Measurements from ENCODE around the gene DDAH1.

Gene DDAH1

DNA sequence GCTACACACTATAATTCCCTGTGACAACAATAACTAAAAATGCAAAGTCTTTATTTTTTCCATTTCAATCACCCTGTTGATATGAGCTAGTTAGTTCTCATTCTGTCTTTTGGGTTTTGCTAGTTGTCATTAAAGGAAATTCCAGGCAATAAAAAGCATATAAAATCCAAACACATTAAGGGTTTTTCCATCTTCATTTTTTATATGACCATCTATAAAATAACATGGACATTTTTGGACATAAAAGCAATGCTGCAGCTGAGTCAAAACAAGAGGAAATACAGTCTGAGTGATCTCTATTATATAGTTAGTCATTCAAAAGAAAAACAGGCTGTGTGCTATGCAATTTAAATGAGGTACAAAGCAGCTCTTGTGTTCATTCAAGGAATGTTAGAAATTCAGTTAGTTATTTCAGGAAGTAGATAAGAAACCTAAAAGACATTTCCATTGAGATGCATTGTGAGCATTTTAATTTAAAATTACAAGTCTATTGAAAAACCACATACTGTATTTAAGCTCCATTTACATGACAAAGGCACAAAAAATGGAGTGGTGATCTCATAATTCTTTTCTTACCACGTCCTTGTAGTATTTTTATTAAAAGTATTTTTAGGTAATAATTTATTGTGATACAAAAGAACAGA is 121.2 kb downstream of the DDAH1 start:
- in situ Hi-C loops (cut with HindIII; ENCODE audit: low sequenced_read_pairs) = no loop called here
- no peak overlapping the region for H3K4me3 ChIP-seq (ENCODE audit: low read depth, low read length)
- TF ChIP-seq, protein P1, sequence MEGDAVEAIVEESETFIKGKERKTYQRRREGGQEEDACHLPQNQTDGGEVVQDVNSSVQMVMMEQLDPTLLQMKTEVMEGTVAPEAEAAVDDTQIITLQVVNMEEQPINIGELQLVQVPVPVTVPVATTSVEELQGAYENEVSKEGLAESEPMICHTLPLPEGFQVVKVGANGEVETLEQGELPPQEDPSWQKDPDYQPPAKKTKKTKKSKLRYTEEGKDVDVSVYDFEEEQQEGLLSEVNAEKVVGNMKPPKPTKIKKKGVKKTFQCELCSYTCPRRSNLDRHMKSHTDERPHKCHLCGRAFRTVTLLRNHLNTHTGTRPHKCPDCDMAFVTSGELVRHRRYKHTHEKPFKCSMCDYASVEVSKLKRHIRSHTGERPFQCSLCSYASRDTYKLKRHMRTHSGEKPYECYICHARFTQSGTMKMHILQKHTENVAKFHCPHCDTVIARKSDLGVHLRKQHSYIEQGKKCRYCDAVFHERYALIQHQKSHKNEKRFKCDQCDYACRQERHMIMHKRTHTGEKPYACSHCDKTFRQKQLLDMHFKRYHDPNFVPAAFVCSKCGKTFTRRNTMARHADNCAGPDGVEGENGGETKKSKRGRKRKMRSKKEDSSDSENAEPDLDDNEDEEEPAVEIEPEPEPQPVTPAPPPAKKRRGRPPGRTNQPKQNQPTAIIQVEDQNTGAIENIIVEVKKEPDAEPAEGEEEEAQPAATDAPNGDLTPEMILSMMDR (IDR thresholded peaks at IDR 0.05; ENCODE audit: low read depth, low read length, missing control alignments) = no peak
- DNase-seq (ENCODE audit: low read depth) = no peak

DNA sequence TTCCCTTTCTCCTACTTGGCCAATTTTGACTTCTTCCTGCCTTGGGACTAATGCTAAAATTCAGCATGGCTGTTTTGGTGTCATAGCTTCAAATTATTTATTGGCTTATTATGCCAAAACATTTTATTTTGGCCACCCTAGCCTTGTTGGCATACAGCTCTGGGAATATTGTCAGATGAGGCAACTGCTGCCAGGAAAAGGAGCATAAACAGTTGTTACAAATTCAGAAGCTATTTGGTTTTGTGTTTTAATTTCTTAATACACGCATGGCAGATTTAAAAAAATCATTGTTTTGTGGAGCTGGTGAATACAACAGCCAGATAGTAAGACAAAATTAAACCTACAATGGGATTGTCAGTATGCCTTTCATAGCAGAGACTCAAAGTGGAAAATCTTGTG is 121.7 kb downstream of the DDAH1 start:
- in situ Hi-C loops (cut with HindIII; ENCODE audit: low sequenced_read_pairs) = no loop called here
- DNase-seq (ENCODE audit: low read depth) = no peak
- no peak overlapping the region for H3K4me3 ChIP-seq (ENCODE audit: low read depth, low read length)
- TF ChIP-seq, protein P1 (IDR thresholded peaks at IDR 0.05; ENCODE audit: low read depth, low read length, missing control alignments) = no peak

DNA sequence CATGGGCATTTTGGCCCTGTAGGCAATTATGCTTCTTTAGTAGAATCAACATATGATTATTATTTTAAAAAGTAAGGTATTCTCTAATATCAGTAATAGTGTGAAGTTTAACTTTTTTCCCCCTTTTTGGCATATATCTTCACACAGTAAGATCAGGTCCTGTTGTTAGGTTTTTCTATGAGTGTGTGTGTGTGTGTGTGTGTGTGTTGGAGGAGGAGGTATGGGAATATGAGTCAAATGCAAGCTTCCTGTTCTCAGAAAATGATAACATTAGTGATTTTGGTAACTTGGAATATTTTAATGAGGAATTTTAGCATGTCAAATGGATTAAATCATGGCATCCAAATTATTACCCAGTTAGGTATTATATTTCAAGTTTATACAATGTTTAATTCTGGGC is 122.8 kb downstream of the DDAH1 start:
- no peak overlapping the region for H3K4me3 ChIP-seq (ENCODE audit: low read depth, low read length)
- DNase-seq (ENCODE audit: low read depth) = no peak
- in situ Hi-C loops (cut with HindIII; ENCODE audit: low sequenced_read_pairs) = no loop called here
- TF ChIP-seq, protein P1 (IDR thresholded peaks at IDR 0.05; ENCODE audit: low read depth, low read length, missing control alignments) = no peak

DNA sequence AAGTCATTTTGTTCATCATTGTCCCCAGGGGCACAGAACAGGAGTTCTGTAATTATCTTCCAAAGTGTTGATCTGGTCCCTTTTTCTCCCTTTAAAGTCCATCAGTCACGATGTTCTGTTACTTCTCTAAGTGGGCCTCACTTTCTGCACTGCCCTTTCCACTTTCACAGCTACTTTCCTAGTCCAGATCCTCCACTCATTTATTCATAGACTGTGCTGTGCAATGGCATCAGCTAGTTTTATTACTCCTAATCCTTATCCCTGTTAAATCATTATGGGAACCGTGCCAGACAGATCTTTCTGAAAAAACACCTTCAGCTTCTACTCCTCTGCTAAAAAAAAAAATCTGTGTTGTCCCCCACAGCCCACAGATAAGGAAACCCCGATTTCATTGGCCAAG is 124.5 kb downstream of the DDAH1 start:
- no peak for DNase-seq (ENCODE audit: low read depth)
- H3K4me3 ChIP-seq (ENCODE audit: low read depth, low read length) = no peak overlapping the region
- TF ChIP-seq, protein P1 (IDR thresholded peaks at IDR 0.05; ENCODE audit: low read depth, low read length, missing control alignments) = no peak
- in situ Hi-C loops (cut with HindIII; ENCODE audit: low sequenced_read_pairs) = no loop called here

DNA sequence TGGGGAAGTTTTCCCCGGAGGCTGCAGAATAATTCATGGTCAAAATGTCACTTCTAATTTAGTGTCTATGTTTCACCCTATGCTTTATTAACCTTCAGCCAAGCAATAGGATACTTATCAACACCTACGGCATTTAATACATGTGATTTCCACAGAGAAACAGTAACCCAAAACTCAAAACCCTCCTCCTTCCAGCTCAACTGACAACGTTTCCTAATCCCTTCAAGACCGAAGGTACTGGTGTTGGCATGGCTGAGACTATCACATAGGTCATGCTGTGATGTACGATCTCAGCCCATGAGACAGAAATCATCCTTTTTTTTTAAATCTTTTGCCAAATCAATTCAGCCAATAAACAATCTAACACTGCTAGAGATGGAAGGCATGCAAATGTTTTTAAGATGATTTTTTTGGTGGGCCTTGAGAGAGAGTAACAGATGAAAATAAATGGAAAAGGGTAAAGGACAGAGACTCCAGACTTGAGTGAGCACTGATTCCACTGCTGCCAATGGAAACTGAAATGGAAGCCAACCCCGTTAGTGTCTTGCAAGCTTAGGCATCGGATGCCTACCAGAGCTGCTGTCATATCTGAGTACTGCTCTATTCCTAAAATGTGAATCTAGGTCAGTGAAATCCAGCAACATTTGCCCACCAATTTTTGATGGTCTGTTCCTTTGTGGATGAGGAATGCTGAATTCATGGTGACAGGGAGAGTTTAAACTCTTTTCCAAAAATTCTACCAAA is 125.1 kb downstream of the DDAH1 start:
- DNase-seq (ENCODE audit: low read depth) = no peak
- no peak overlapping the region for H3K4me3 ChIP-seq (ENCODE audit: low read depth, low read length)
- TF ChIP-seq, protein P1 (IDR thresholded peaks at IDR 0.05; ENCODE audit: low read depth, low read length, missing control alignments) = no peak
- in situ Hi-C loops (cut with HindIII; ENCODE audit: low sequenced_read_pairs) = no loop called here

DNA sequence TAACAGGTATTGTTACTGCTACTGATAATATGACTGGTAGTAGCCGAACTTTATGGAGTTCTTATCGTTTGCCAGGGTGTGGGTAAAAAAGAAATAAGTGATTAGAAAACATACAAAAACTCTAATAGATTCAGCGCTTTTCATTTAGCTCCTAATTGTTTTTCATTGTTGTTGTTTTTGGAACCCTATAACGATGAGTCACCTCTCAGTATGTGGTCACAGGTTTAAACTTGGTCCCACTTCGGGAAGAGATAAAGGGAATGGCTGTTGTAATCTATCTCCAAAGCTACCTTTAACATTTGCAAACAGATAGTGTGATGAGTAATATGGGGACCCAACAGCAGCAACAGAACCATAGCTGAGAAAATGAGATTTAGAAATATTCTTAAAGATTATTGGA is 125.9 kb downstream of the DDAH1 start:
- in situ Hi-C loops (cut with HindIII; ENCODE audit: low sequenced_read_pairs) = no loop called here
- DNase-seq (ENCODE audit: low read depth) = no peak
- TF ChIP-seq, protein P1 (IDR thresholded peaks at IDR 0.05; ENCODE audit: low read depth, low read length, missing control alignments) = no peak

More for the DNA sequence above, 125.9 kb downstream of the DDAH1 start:
- no peak overlapping the region for H3K4me3 ChIP-seq (ENCODE audit: low read depth, low read length)

All from astrocyte of the cerebellum (primary cell).